K562 (cell line): ENCODE results near the gene TCAF1. TPM values are rescaled to one million over a fixed set of nuclear protein-coding genes. Genes with fewer than 3 reads are reported as not detected.
A peak's percentile ranks its signal among the peaks of the same experiment; 100 is the strongest.

Experiments used
- AFF1 ChIP-seq, 2 experiments: fragments of 450-650 bp; IDR thresholded peaks; 2 replicates each; pipeline ENCODE4 v1.6.1; 2018; ENCODE audit warnings: mild to moderate bottlenecking in 2 of 2, low read depth in 1 of 2; ENCODE audit not compliant: partially characterized antibody in 2 of 2
- DACH1 ChIP-seq: fragments of 450-650 bp; IDR thresholded peaks from 2 replicates; pipeline ENCODE4 v1.6.1; 2018; ENCODE audit not compliant: partially characterized antibody
- DDX20 ChIP-seq: fragments of 450-650 bp; IDR thresholded peaks from 2 replicates; pipeline ENCODE4 v1.6.1; 2016; ENCODE audit warnings: missing genetic modification characterization, low read depth, mild to moderate bottlenecking, missing compliant biosample characterization, moderate library complexity
- FOXK1 ChIP-seq: sonication (generic); formaldehyde crosslinking; IDR thresholded peaks from 2 replicates; pipeline ENCODE4 v1.8.0; 2022; ENCODE audit warnings: missing genetic modification reagents, mild to moderate bottlenecking, borderline replicate concordance
- HMG20B ChIP-seq: fragments of 250-450 bp; sonication (Bioruptor Pico); IDR thresholded peaks from 2 replicates; pipeline ENCODE4 v1.5.0; 2021; ENCODE audit warnings: mild to moderate bottlenecking
- HNRNPUL1 ChIP-seq: fragments of 200-400 bp; formaldehyde crosslinking; IDR thresholded peaks from 2 replicates; pipeline ENCODE4 v1.6.1; 2017; ENCODE audit warnings: low read length
- KLF6 ChIP-seq: fragments of 250-450 bp; sonication (Bioruptor Pico); IDR thresholded peaks from 2 replicates; pipeline ENCODE4 v1.4.0; 2020; ENCODE audit warnings: mild to moderate bottlenecking, moderate library complexity, borderline replicate concordance
- MED1 ChIP-seq: sonication (generic); formaldehyde crosslinking; IDR thresholded peaks from 2 replicates; pipeline ENCODE4 v1.8.1; 2023; ENCODE audit warnings: missing genetic modification reagents, borderline replicate concordance
- PHF8 ChIP-seq: fragments of 200-600 bp; sonication (generic); IDR thresholded peaks from 2 replicates; pipeline ENCODE4 v1.6.1; 2012; ENCODE audit warnings: mixed run types, mild to moderate bottlenecking, inconsistent platforms, low read length, moderate library complexity, borderline replicate concordance
- PTTG1 ChIP-seq: fragments of 450-650 bp; IDR thresholded peaks from 2 replicates; pipeline ENCODE4 v1.6.1; 2016; ENCODE audit warnings: low read depth, mild to moderate bottlenecking, missing genetic modification characterization, missing compliant biosample characterization
- RCOR1 ChIP-seq, 2 experiments: IDR thresholded peaks; 2 replicates each; pipeline ENCODE4 v1.6.1; 2012; ENCODE audit warnings: low read depth in 2 of 2, low read length in 2 of 2, borderline replicate concordance in 1 of 2, improper control_type of control experiment in 1 of 2
- YBX1 ChIP-seq: fragments of 450-650 bp; IDR thresholded peaks from 2 replicates; pipeline ENCODE4 v1.7.1; 2016; ENCODE audit warnings: mild to moderate bottlenecking
- ZNF274 ChIP-seq: IDR thresholded peaks from 2 replicates; pipeline ENCODE4 v1.6.1; 2011; ENCODE audit warnings: low read depth, mild to moderate bottlenecking, low read length, moderate library complexity, borderline replicate concordance
- ZNF589 ChIP-seq: fragments of 200-800 bp; sonication (Bioruptor generic); IDR thresholded peaks from 2 replicates; pipeline ENCODE4 v1.6.1; 2016; ENCODE audit warnings: low read depth, missing genetic modification characterization, missing compliant biosample characterization
- ZNF699 ChIP-seq: fragments of 250-450 bp; sonication (Bioruptor Pico); IDR thresholded peaks from 2 replicates; pipeline ENCODE4 v1.8.0; 2021; ENCODE audit warnings: mild to moderate bottlenecking, moderate library complexity; ENCODE audit not compliant: insufficient replicate concordance
- polyA plus RNA-seq, 8 experiments: library from polyadenylated mRNA; depleted of rRNA in 4 of 8; stranded (reverse) in 5 of 8; unstranded in 3 of 8; fragments of >200 nt; fragmentation: Nextera tagmentation in 2 of 8; fragmentation: Illumina TruSeq in 1 of 8; extraction: Ambion mirVana in 2 of 8; extraction: Trizol in 1 of 8; gene quantifications; 2 replicates each; pipeline versions ENCODE4 v1.2.1 to v1.2.3, GENCODE V29; 2011 to 2014; ENCODE audit warnings: inconsistent platforms in 1 of 8, missing spikeins in 1 of 8
- total RNA-seq, 7 experiments: library from RNA; depleted of rRNA in 6 of 7; stranded (reverse); fragments of >200 nt in 6 of 7; fragmentation: Illumina TruSeq in 2 of 7; extraction: Trizol in 2 of 7; gene quantifications; 2 replicates each; pipeline versions ENCODE4 v1.2.1 to v1.2.3, GENCODE V29; 2011 to 2021; ENCODE audit warnings: low replicate concordance in 1 of 7
- TF ChIP-seq, protein P1 (sequence below): sonication (generic); formaldehyde crosslinking; IDR thresholded peaks from 2 replicates; pipeline ENCODE4 v1.8.0; 2022; ENCODE audit warnings: mild to moderate bottlenecking, missing genetic modification reagents

TCAF1 gene
- total and polyA plus RNA-seq, 9 of the 15 experiments (the other 6 are each of a cell fraction or from before 2014, with no cell fraction given), result 6.2 to 52.2 (median 24.4) TPM

DNA sequence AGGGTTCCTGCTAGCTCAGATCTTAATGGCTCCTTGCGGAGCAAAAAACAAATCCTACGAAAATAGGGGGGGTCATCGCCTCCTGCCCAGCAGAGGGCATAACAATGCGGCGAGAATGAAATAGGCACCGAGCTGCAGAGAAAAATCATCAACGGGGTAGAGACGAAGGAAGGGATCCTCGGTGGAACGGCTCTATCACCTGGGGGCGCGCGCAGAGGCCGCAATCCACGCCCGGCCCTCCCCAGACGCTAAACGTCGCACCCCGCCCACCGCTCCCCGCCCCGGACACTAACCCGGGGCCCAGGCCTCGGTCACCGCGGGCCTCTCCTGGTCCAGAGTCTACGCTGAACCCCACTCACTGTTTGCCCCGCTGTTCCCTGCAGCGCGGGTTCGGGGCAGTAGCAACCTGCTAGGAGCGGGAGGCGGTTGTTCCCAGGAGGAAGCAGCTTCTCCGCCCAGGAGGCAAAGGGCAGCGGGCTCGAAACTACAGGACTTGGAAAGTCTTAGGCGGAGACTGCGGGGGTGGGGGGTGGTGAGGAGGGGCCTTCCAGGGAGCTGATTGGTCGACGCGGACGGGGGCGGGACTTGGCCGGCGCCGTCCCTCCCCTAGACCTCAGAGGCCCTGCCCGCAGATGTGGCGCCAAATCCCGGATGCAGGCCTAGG is at the start of gene TCAF1 (continued):
- TF ChIP-seq, protein P1, sequence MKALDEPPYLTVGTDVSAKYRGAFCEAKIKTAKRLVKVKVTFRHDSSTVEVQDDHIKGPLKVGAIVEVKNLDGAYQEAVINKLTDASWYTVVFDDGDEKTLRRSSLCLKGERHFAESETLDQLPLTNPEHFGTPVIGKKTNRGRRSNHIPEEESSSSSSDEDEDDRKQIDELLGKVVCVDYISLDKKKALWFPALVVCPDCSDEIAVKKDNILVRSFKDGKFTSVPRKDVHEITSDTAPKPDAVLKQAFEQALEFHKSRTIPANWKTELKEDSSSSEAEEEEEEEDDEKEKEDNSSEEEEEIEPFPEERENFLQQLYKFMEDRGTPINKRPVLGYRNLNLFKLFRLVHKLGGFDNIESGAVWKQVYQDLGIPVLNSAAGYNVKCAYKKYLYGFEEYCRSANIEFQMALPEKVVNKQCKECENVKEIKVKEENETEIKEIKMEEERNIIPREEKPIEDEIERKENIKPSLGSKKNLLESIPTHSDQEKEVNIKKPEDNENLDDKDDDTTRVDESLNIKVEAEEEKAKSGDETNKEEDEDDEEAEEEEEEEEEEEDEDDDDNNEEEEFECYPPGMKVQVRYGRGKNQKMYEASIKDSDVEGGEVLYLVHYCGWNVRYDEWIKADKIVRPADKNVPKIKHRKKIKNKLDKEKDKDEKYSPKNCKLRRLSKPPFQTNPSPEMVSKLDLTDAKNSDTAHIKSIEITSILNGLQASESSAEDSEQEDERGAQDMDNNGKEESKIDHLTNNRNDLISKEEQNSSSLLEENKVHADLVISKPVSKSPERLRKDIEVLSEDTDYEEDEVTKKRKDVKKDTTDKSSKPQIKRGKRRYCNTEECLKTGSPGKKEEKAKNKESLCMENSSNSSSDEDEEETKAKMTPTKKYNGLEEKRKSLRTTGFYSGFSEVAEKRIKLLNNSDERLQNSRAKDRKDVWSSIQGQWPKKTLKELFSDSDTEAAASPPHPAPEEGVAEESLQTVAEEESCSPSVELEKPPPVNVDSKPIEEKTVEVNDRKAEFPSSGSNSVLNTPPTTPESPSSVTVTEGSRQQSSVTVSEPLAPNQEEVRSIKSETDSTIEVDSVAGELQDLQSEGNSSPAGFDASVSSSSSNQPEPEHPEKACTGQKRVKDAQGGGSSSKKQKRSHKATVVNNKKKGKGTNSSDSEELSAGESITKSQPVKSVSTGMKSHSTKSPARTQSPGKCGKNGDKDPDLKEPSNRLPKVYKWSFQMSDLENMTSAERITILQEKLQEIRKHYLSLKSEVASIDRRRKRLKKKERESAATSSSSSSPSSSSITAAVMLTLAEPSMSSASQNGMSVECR (CRISPR knock-in tag), result peak; percentile 78
- TF ChIP-seq YBX1 (no peak), RCOR1 (IDR thresholded peaks at IDR 0.05; ENCODE audit: borderline replicate concordance in 1 of 2, low read depth in 2 of 2, low read length in 2 of 2) (peak in 1 of 2 experiments; percentile 29; a peak in 1 of 4 replicates), ZNF274 (no peak), FOXK1 (no peak; the same call in 1 of the 2 replicates), HMG20B (CRISPR knock-in tag) (no peak), DACH1 (peak; percentile 39), ZNF699 (CRISPR knock-in tag) (no peak), PTTG1 (tag) (no peak), MED1 (CRISPR knock-in tag) (no peak), DDX20 (tag) (no peak), HNRNPUL1 (no peak), KLF6 (CRISPR knock-in tag) (0 out of 2 replicates have a peak, but pooled peaks have one; percentile 43), AFF1 (IDR thresholded peaks at IDR 0.05; ENCODE audit: low read depth in 1 of 2, partially characterized antibody in 2 of 2) (peak; percentile 65 to 72), PHF8 (peak; percentile 100), ZNF589 (CRISPR knock-in tag) (no peak)
